ENCODE data around the gene TMED10.

Gene TMED10

GRCh38 chr14:75101491-75101890 is 74.9 kb downstream of the TMED10 start:
- H2AK5ac ChIP-seq (ENCODE audit: low read length), result no peak overlapping the region
- no peak overlapping the region for H3K23ac ChIP-seq (ENCODE audit: low read length)
- no peak overlapping the region for H4K91ac ChIP-seq (ENCODE audit: low read depth, low read length)
- H3K4me2 ChIP-seq (ENCODE audit: low read length), result no peak overlapping the region
- no peak overlapping the region for H4K8ac ChIP-seq (ENCODE audit: low read depth, low read length)
- H3K14ac ChIP-seq (ENCODE audit: low read length), result no peak overlapping the region
- H2BK120ac ChIP-seq (ENCODE audit: insufficient read depth, low read length, poor library complexity), result no peak overlapping the region
- no peak overlapping the region for H3K4ac ChIP-seq (ENCODE audit: low read depth, low read length)
- H2BK5ac ChIP-seq (ENCODE audit: low read depth, low read length, poor library complexity), result no peak overlapping the region
- H3K9me3 ChIP-seq (ENCODE audit: insufficient read depth, low read depth, low read length), result no peaks in the 10 kb centered on the region
- H3K36me3 ChIP-seq (ENCODE audit: control insufficient read depth in 1 of 2, insufficient read depth in 2 of 2, low read length in 2 of 2), result peaks cover 19 to 31% of the 10 kb centered on the region in 2 experiments
- H3K18ac ChIP-seq (ENCODE audit: low read length), result no peak overlapping the region
- no peak overlapping the region for H2BK12ac ChIP-seq (ENCODE audit: low read length)
- H3K27me3 ChIP-seq (ENCODE audit: insufficient read depth, low read length), result no peaks in the 10 kb centered on the region
- no peak overlapping the region for H3K27ac ChIP-seq (ENCODE audit: low read depth, low read length)
- no peak overlapping the region for H2AFZ ChIP-seq (ENCODE audit: insufficient read depth, low read length, poor library complexity)
- H3K4me3 ChIP-seq (ENCODE audit: low read depth, low read length), result no peak overlapping the region
- H3K79me1 ChIP-seq (ENCODE audit: low read length), result no peaks in the 10 kb centered on the region
- DNase-seq, result no peak
- H3K79me2 ChIP-seq (ENCODE audit: control insufficient read depth, insufficient read depth, low read length, poor library complexity), result no peaks in the 10 kb centered on the region
- no peak overlapping the region for H4K12ac ChIP-seq (ENCODE audit: low read depth, low read length)
- no peak overlapping the region for H3K9ac ChIP-seq (ENCODE audit: low read length)
- H3K4me1 ChIP-seq (ENCODE audit: control insufficient read depth in 1 of 2, insufficient read depth in 2 of 2, low read length in 2 of 2), result no peaks in the 10 kb centered on the region
- no CpG with 5 or more reads among the region's 4 CpGs for WGBS (ENCODE audit: extremely low coverage, insufficient coverage, insufficient read length)

- H4K12ac ChIP-seq (ENCODE audit: low read depth, low read length), result no peak overlapping the region
- H3K4me2 ChIP-seq (ENCODE audit: low read length), result no peak overlapping the region
- no peak overlapping the region for H2AFZ ChIP-seq (ENCODE audit: insufficient read depth, low read length, poor library complexity)
- no peak overlapping the region for H3K14ac ChIP-seq (ENCODE audit: low read length)
- no peak overlapping the region for H3K9ac ChIP-seq (ENCODE audit: low read length)
- H3K27me3 ChIP-seq (ENCODE audit: insufficient read depth, low read length), result no peaks in the 10 kb centered on the region
- H3K4me3 ChIP-seq (ENCODE audit: low read depth, low read length), result no peak overlapping the region
- H3K18ac ChIP-seq (ENCODE audit: low read length), result no peak overlapping the region
- no peak overlapping the region for H2AK5ac ChIP-seq (ENCODE audit: low read length)
- H4K8ac ChIP-seq (ENCODE audit: low read depth, low read length), result no peak overlapping the region
- H4K91ac ChIP-seq (ENCODE audit: low read depth, low read length), result no peak overlapping the region
- no peak for DNase-seq
- H3K79me2 ChIP-seq (ENCODE audit: control insufficient read depth, insufficient read depth, low read length, poor library complexity), result no peaks in the 10 kb centered on the region
- H3K36me3 ChIP-seq (ENCODE audit: control insufficient read depth in 1 of 2, insufficient read depth in 2 of 2, low read length in 2 of 2), result peaks cover 21 to 26% of the 10 kb centered on the region in 2 experiments
- H3K23ac ChIP-seq (ENCODE audit: low read length), result no peak overlapping the region
- no peak overlapping the region for H3K4ac ChIP-seq (ENCODE audit: low read depth, low read length)
- no peak overlapping the region for H2BK5ac ChIP-seq (ENCODE audit: low read depth, low read length, poor library complexity)
- H3K79me1 ChIP-seq (ENCODE audit: low read length), result no peaks in the 10 kb centered on the region
- H2BK120ac ChIP-seq (ENCODE audit: insufficient read depth, low read length, poor library complexity), result no peak overlapping the region
- WGBS (ENCODE audit: extremely low coverage, insufficient coverage, insufficient read length), result no CpG with 5 or more reads among the region's 1 CpG
- no peak overlapping the region for H2BK12ac ChIP-seq (ENCODE audit: low read length)
- no peaks in the 10 kb centered on the region for H3K9me3 ChIP-seq (ENCODE audit: insufficient read depth, low read depth, low read length)
- no peak overlapping the region for H3K27ac ChIP-seq (ENCODE audit: low read depth, low read length)
- no peaks in the 10 kb centered on the region for H3K4me1 ChIP-seq (ENCODE audit: control insufficient read depth in 1 of 2, insufficient read depth in 2 of 2, low read length in 2 of 2)
Observed at GRCh38 chr14:75098682-75099081, 77.7 kb downstream of the TMED10 start.

GRCh38 chr14:75098212-75098611 is 78.2 kb downstream of the TMED10 start:
- H2BK5ac ChIP-seq (ENCODE audit: low read depth, low read length, poor library complexity), result no peak overlapping the region
- H3K4me3 ChIP-seq (ENCODE audit: low read depth, low read length), result no peak overlapping the region
- no peak overlapping the region for H3K9ac ChIP-seq (ENCODE audit: low read length)
- no peak overlapping the region for H3K27ac ChIP-seq (ENCODE audit: low read depth, low read length)
- H4K8ac ChIP-seq (ENCODE audit: low read depth, low read length), result no peak overlapping the region
- no peak overlapping the region for H4K12ac ChIP-seq (ENCODE audit: low read depth, low read length)
- no peaks in the 10 kb centered on the region for H3K79me2 ChIP-seq (ENCODE audit: control insufficient read depth, insufficient read depth, low read length, poor library complexity)
- H3K18ac ChIP-seq (ENCODE audit: low read length), result no peak overlapping the region
- no peak overlapping the region for H3K23ac ChIP-seq (ENCODE audit: low read length)
- H3K9me3 ChIP-seq (ENCODE audit: insufficient read depth, low read depth, low read length), result no peaks in the 10 kb centered on the region
- no peak overlapping the region for H2BK12ac ChIP-seq (ENCODE audit: low read length)
- H2AFZ ChIP-seq (ENCODE audit: insufficient read depth, low read length, poor library complexity), result no peak overlapping the region
- H3K4me2 ChIP-seq (ENCODE audit: low read length), result no peak overlapping the region
- H3K27me3 ChIP-seq (ENCODE audit: insufficient read depth, low read length), result no peaks in the 10 kb centered on the region
- no peak for DNase-seq
- no peaks in the 10 kb centered on the region for H3K79me1 ChIP-seq (ENCODE audit: low read length)
- no peaks in the 10 kb centered on the region for H3K4me1 ChIP-seq (ENCODE audit: control insufficient read depth in 1 of 2, insufficient read depth in 2 of 2, low read length in 2 of 2)
- no peak overlapping the region for H2AK5ac ChIP-seq (ENCODE audit: low read length)
- no peak overlapping the region for H2BK120ac ChIP-seq (ENCODE audit: insufficient read depth, low read length, poor library complexity)
- no peak overlapping the region for H4K91ac ChIP-seq (ENCODE audit: low read depth, low read length)
- peaks cover 21 to 24% of the 10 kb centered on the region in 2 experiments for H3K36me3 ChIP-seq (ENCODE audit: control insufficient read depth in 1 of 2, insufficient read depth in 2 of 2, low read length in 2 of 2)
- no peak overlapping the region for H3K4ac ChIP-seq (ENCODE audit: low read depth, low read length)
- H3K14ac ChIP-seq (ENCODE audit: low read length), result no peak overlapping the region

GRCh38 chr14:75096959-75097358 is 79.5 kb downstream of the TMED10 start:
- no peak overlapping the region for H2BK5ac ChIP-seq (ENCODE audit: low read depth, low read length, poor library complexity)
- no peaks in the 10 kb centered on the region for H3K9me3 ChIP-seq (ENCODE audit: insufficient read depth, low read depth, low read length)
- H3K4me3 ChIP-seq (ENCODE audit: low read depth, low read length), result no peak overlapping the region
- no peak for DNase-seq
- no peak overlapping the region for H2BK12ac ChIP-seq (ENCODE audit: low read length)
- no peak overlapping the region for H3K4me2 ChIP-seq (ENCODE audit: low read length)
- no peak overlapping the region for H3K9ac ChIP-seq (ENCODE audit: low read length)
- H4K8ac ChIP-seq (ENCODE audit: low read depth, low read length), result no peak overlapping the region
- H3K23ac ChIP-seq (ENCODE audit: low read length), result no peak overlapping the region
- WGBS (ENCODE audit: extremely low coverage, insufficient coverage, insufficient read length), result no CpG with 5 or more reads among the region's 6 CpGs
- H3K4ac ChIP-seq (ENCODE audit: low read depth, low read length), result no peak overlapping the region
- no peak overlapping the region for H2BK120ac ChIP-seq (ENCODE audit: insufficient read depth, low read length, poor library complexity)
- no peak overlapping the region for H3K18ac ChIP-seq (ENCODE audit: low read length)
- H3K79me2 ChIP-seq (ENCODE audit: control insufficient read depth, insufficient read depth, low read length, poor library complexity), result no peaks in the 10 kb centered on the region
- H4K12ac ChIP-seq (ENCODE audit: low read depth, low read length), result no peak overlapping the region
- no peaks in the 10 kb centered on the region for H3K4me1 ChIP-seq (ENCODE audit: control insufficient read depth in 1 of 2, insufficient read depth in 2 of 2, low read length in 2 of 2)
- peaks cover 21 to 24% of the 10 kb centered on the region in 2 experiments for H3K36me3 ChIP-seq (ENCODE audit: control insufficient read depth in 1 of 2, insufficient read depth in 2 of 2, low read length in 2 of 2)
- no peak overlapping the region for H2AFZ ChIP-seq (ENCODE audit: insufficient read depth, low read length, poor library complexity)
- no peak overlapping the region for H2AK5ac ChIP-seq (ENCODE audit: low read length)
- H3K27ac ChIP-seq (ENCODE audit: low read depth, low read length), result no peak overlapping the region
- no peak overlapping the region for H4K91ac ChIP-seq (ENCODE audit: low read depth, low read length)
- no peaks in the 10 kb centered on the region for H3K27me3 ChIP-seq (ENCODE audit: insufficient read depth, low read length)
- no peaks in the 10 kb centered on the region for H3K79me1 ChIP-seq (ENCODE audit: low read length)
- no peak overlapping the region for H3K14ac ChIP-seq (ENCODE audit: low read length)

Data from trophoblast cell (in vitro differentiated cells and primary cell).